Measurements from ENCODE around the gene IL36B.

Gene IL36B

DNA sequence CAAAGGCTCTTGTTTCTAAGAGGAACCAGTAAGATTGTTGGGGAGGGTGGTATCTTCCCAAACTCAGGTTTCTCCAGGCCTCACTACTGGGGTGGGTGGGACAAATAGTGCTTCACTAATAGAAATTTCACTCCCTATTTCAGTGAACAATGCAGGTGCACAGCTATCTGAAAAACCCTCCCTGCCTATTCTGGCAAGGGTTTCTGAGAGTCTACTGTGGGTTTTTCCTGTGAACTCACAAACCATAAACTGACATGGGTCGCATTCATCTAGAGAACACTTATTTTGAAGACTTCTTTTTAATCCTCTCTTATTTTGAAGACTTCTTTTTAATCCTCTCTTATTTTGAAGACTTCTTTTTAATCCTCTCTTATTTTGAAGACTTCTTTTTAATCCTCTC is 43.0 kb downstream of the IL36B start:
- no peak for DNase-seq (ENCODE audit: low read depth)

DNA sequence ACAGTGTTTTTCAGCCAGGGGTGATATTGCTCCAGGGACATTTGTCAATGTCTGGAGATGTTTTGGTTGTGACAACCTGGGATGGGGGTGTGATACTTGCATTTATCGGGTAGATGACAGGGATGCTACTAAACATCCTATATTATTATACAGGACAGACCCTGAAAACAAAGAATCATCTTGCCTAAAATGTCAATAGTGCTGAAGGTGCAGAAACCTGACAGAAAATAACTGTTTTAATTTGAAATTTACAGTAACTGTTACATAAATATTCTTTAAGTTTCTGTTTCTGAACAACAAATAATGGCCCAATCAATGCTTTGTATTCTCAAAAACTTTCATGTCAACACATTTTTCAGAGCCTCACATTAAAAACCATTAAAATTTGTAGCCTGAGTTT is 45.4 kb downstream of the IL36B start:
- no peak for DNase-seq (ENCODE audit: low read depth)

DNA sequence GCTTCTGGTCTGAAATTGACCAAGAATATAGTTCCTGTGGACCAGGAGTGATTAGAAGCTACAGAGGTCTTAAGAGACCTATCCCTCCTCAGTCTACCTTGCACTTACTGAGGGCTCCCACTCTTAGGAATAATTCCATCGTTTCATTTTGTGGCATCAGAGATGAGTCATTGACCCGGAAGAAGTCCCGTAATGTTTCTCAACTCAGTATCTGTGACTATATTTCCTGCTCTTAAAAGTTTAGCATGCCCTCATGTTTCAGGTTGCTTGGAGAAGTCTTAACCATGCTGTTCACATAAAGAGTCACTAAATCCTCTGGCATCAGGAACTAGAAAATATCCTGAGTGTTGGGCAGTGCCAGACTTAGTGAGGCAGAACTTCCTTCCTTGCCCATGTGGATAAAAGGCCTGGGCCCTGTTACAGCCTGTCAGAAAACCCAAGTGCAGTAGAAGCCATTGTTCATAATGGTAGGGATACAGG is 47.6 kb downstream of the IL36B start, which contains the start of gene IL36A:
Gene IL36A (plus strand): TSS at position 430 of the 480 bp plus-strand sequence. CDS start 413 bp downstream, outside the sequence.
- no peak for DNase-seq (ENCODE audit: low read depth)

DNA sequence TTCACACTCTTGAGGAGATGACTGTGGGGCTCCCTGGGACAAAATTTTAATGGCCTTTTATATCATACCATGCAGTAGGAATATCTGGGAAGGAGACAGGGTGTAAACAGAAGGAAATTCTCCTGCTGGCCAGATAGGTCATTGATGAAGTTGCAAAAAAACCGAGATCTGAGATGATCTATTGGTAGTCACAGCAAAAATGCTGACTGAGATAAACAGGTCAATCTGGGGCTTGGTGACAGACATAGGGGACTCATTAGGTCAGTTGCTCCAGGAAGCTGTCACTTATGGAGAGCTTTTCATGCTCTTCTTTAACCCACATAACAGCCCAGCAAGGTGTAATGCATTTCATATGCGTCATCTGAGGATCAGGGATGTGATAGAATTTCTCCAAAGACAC is 50.0 kb downstream of the IL36B start:
- DNase-seq (ENCODE audit: low read depth), result no peak

DNA sequence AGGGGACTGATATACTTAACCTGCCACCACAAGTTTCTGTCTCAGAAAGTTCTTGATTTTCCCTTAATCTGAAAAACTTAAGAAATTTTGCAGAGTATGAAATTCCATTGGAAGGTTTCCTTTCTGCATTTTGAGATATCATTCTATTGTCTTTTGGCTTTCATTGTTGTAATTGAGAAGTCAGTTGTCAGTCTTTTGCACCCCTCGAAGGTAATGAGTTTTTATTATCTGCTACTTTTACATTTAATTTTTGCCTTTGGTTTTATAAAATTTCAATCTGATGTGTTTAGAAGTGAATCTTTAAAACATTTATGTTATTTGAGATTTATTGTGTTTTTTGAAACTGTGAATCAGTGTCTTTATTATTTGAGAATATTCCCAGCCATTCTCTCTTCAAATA is 52.2 kb downstream of the IL36B start:
- no peak for DNase-seq (ENCODE audit: low read depth)

DNA sequence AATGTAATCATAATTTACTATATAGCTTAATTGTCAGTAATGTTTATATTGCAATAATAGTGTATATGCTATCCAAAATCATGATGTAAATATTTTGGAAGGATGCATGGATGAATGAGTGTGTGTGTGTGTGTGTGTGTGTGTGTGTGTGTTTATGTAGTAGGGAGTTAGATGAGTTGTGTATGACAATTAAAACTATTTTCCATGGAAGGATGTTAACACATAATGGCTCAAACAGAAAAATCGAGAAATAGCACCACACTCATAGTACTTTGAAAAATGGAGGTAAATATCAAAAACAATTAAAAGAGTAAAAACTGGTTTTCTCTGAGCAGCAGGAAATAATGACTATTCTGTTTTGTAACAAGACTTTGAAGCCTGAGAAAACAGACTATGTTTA is 55.5 kb downstream of the IL36B start:
- DNase-seq (ENCODE audit: low read depth), result no peak

DNA sequence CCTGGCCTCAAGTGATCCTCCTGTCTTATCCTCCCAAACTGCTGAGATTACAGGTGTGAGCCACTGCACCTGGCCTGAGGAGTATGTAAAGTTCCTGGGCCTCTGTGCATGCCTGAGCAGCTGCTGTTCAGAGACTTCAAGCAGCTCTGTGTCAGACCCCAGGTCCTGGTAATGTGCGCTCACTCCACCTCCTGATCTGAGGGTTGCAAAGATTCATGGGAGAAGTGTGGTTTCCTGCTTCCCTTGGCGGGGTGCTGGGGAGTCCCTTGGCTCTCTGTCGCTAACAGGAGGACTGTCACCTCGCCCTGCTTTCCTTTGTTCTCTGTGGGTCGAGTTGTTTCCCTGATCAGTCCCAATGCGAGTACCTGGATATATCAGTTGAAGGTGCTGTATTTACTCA is 56.0 kb downstream of the IL36B start:
- peak; percentile 26 for DNase-seq (ENCODE audit: low read depth)

DNA sequence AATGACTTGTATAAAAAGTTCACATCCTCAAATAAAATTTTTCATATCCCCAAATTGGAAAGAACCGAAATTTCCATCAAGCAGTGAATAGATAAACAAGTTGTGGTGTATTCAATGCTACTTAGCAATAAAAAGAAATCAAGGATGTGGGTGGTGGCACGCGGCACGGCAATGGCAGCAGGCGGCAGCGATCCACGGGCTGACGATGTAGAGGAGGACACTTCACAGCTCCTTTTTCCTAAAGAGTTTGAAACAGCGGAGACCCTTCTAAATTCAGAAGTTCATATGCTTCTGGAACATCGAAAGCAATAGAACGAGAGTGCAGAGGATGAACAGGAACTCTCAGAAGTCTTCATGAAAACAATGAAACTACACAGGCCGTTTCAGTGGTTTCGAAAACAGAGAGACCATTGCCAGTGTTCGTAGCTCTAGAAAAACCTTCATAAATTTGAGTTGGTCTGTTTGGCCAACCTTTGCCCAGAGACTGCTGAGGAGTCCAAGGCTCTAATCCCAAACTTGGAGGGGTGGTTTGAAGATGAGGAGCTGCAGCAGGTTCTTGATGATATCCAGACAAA is 57.2 kb downstream of the IL36B start:
- DNase-seq (ENCODE audit: low read depth), result no peak

DNA sequence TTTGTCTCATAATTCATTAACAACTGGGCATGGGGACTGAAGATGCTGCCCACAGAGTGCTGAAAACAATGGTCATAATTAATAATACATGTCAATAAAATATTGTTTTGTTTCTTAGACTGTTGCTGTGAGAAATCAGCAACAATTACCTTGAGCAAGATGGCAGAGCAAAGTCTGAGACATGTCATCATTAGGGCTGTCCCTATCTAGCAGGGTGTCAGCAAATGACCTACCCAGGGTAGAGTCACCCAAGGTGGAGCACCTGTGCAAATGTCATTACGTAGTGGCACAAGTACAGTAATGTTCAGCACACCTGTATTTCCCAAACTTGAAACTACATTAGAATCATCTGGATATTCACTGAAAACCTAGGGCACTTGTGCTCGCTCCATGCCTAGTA is 58.0 kb downstream of the IL36B start:
- no peak for DNase-seq (ENCODE audit: low read depth)

DNA sequence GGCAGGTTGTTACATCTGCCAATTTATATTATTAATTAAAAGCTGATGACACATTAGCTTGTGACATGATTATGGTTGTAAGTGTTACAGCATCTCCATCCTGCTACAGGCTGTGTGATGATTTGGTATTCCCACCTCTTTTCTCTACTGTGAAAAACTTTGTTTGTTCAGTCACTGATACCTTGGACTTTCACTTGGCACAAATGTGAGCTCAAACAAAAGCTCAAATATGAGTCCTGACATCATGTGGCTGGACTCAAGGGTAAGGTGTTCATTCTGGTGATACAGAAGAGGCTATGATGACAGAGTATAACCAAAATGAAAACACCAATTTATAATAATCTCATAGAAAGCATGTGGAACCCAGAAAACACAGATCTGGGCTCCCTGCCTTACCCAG is 58.8 kb downstream of the IL36B start:
- no peak for DNase-seq (ENCODE audit: low read depth)

DNA sequence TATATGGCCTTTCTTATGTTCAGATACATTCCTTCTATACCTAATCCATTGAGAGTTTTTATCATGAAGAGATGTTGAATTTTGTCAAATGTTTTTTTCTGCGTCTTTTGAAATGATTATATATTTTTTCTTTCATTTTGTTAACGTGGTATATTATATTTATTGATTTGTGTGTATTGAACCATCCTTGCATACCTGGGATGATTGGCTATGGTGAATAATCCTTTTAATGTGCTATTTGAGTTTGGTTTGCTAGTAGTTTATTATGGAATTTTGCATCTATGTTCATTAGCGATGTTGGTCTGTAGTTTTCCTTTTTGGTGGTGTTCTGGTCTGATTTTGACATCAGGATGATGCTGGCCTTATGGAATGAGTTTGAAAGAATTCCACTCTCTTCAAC is 63.1 kb downstream of the IL36B start:
- DNase-seq (ENCODE audit: low read depth), result no peak

DNA sequence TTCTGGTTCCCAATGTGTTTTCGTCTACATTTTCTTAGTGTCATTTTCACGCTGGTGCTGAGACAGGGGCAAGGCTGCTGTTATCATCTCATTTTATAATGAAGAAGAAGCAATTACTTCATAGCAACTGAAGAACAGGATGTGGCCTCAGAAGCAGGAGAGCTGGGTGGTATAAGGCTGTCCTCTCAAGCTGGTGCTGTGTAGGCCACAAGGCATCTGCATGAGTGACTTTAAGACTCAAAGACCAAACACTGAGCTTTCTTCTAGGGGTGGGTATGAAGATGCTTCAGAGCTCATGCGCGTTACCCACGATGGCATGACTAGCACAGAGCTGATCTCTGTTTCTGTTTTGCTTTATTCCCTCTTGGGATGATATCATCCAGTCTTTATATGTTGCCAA is 67.6 kb downstream of the IL36B start:
- DNase-seq (ENCODE audit: low read depth), result no peak

DNA sequence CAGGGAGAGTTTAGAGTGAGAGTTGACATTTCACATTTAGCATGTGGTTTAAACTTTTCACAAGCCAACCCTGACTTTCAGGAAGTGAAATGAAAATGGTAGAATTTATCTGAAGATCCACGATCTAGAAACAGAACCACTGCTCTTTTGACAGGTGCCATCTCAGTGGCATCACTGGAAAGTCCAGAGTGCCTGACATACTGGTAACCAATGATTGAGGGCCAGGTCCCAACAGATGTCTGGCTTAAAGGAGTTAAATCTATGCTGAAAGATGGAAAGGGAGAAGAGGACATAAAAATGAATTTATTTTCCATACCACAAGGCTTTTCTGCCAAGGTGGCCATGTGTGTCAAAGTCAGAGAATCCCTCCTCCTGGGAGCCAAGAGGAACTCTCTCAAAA is 72.1 kb downstream of the IL36B start:
- no peak for DNase-seq (ENCODE audit: low read depth)

DNA sequence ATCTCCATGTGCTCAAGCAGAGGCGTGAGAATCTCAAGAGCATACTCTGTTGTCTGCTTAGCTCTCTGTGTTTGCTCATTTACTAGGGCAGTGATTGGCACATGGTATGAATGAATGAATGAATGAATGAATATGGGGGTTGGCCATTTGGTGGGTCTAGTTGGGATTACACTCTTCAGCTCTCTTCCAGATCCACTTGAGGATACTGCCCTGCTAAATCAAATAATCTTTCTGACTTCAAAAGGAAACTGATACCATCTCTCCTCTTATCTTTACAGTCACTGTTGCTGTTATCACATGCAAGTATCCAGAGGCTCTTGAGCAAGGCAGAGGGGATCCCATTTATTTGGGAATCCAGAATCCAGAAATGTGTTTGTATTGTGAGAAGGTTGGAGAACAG is 72.9 kb downstream of the IL36B start:
- no peak for DNase-seq (ENCODE audit: low read depth)

DNA sequence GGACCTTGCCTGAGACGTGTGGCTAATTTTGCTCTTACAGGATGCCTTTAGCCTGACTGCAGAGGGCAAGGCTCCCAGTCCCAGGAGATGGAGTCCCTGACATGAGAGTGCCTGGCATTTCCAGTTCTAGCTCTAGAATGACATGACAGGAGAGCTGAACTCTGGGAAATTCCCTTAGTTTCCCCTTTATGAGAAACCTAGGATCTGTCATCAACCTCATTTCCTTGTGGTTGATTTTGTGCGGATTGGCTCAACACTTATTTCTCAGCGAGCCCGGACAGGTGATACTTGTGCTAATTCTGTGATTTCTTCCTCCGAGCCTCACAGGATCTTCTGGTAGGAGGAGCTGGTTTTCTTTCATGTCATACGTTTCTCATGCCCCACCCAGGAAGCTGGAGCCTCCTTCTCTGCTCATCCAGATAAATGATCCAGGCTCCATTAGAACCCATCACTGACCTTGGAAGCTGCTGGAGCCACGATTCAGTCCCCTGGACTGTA is 75.1 kb downstream of the IL36B start, which contains the start of gene IL36G:
Gene IL36G (plus strand): TSS at position 448 of the 498 bp plus-strand sequence. CDS start 633 bp downstream, outside the sequence.
- DNase-seq (ENCODE audit: low read depth), result no peak

Data from stimulated activated CD8-positive, alpha-beta memory T cell treated with anti-CD3 and anti-CD28 coated beads, Interleukin-15, amount 100 ng/mL, for 1 hour (primary cell).